K562 (cell line): ENCODE measurements around the gene RARRES1. TPM values are rescaled to one million over a fixed set of nuclear protein-coding genes. Genes with fewer than 3 reads are reported as not detected.

Experiments
- ATAC-seq: fragments of 200-7000 bp; cut with Tn5 transposase; 3 replicates; pipeline ENCODE4 v1.9.1; 2020; ENCODE audit warnings: moderate library complexity
- BruUV-seq: library from RNA; stranded (reverse); fragments of 400-500 nt; replicated peaks from 2 replicates; lab custom pipeline; 2021; lab: Mats Ljungman, UMichigan
- CTCF ChIA-PET: fragments of 300-600 bp; formaldehyde crosslinking; extraction: SDS; loops from one replicate; lab custom pipeline; 2021; ENCODE audit warnings: low intra/inter-chr PET ratio; lab: Yijun Ruan, JAX
- POLR2A ChIA-PET: fragments of 300-600, 350-650 bp; sonication (Branson Sonifier 250); formaldehyde crosslinking; extraction: SDS; loops from one replicate; lab custom pipeline; 2021; ENCODE audit warnings: antibody characterized with exemption, inconsistent platforms; lab: Yijun Ruan, JAX
- DNase-seq, 4 experiments: peaks; one replicate each; pipeline versions ENCODE4 v3.0.0 to v3.0.0-alpha.2; 2011 to 2018; ENCODE audit warnings: low spot score in 3 of 4, mixed read lengths in 3 of 4; ENCODE audit errors: extremely low read depth in 1 of 4
- FAIRE-seq: peaks from 2 replicates; lab custom pipeline; 2011; peaks lifted over from hg19 to GRCh38; lab: Jason Lieb, UNC
- H2AFZ ChIP-seq: 2 replicates; pipeline ENCODE4 v1.6.0; 2011; ENCODE audit warnings: low read depth, low read length, control low read depth, inconsistent platforms
- H3K27ac ChIP-seq: fragments of 200-600 bp; 3 replicates; pipeline ENCODE4 v1.8.0; 2011; ENCODE audit warnings: low read depth, mild to moderate bottlenecking, control low read depth, inconsistent platforms, low read length, moderate library complexity, mixed read lengths; ENCODE audit errors: extremely low read depth
- H3K27me3 ChIP-seq, 2 experiments: fragments of 300-600 bp in 1 of 2; 2 replicates in 1 of 2; 3 replicates in 1 of 2; pipeline versions ENCODE4 v1.6.0 to v1.8.0; 2011; ENCODE audit warnings: inconsistent platforms in 2 of 2, low read length in 2 of 2, mild to moderate bottlenecking in 1 of 2, mixed read lengths in 1 of 2, moderate library complexity in 1 of 2; ENCODE audit not compliant: control insufficient read depth in 2 of 2, insufficient read depth in 2 of 2
- H3K36me3 ChIP-seq: fragments of 300-600 bp; 3 replicates; pipeline ENCODE4 v1.8.0; 2011; ENCODE audit warnings: mild to moderate bottlenecking, low read length, inconsistent platforms; ENCODE audit not compliant: control insufficient read depth, insufficient read depth
- H3K4me1 ChIP-seq, 2 experiments: fragments of 200-600 bp in 1 of 2; replicated peaks in 1 of 2; 2 replicates in 1 of 2; 3 replicates in 1 of 2; pipeline versions ENCODE4 v1.5.1 to v1.8.0; 2011; ENCODE audit warnings: inconsistent platforms in 2 of 2, low read length in 2 of 2, mild to moderate bottlenecking in 1 of 2, mixed read lengths in 1 of 2, moderate library complexity in 1 of 2; ENCODE audit not compliant: control insufficient read depth in 2 of 2, insufficient read depth in 2 of 2
- H3K4me2 ChIP-seq: 2 replicates; pipeline ENCODE4 v1.6.1; 2011; ENCODE audit warnings: low read length, control low read depth, inconsistent platforms, mixed read lengths; ENCODE audit not compliant: insufficient read depth
- H3K4me3 ChIP-seq: fragments of 200-600 bp; sonication (generic), shearing (Covaris generic); 2 replicates; pipeline ENCODE4 v1.5.1; 2016; ENCODE audit warnings: control low read depth, inconsistent platforms
- H3K79me2 ChIP-seq: fragments of 200-600 bp; 3 replicates; pipeline ENCODE4 v1.8.0; 2011; ENCODE audit warnings: low read length, inconsistent platforms; ENCODE audit not compliant: control insufficient read depth, insufficient read depth
- H3K9ac ChIP-seq, 2 experiments: 2 replicates each; pipeline versions ENCODE4 v1.6.0 to v1.6.1; 2011; ENCODE audit warnings: low read depth in 2 of 2, low read length in 2 of 2, control low read depth in 1 of 2, inconsistent platforms in 1 of 2, mild to moderate bottlenecking in 1 of 2, mixed read lengths in 1 of 2; ENCODE audit not compliant: insufficient read depth in 1 of 2
- H3K9me1 ChIP-seq: one replicate; pipeline ENCODE4 v1.6.0; 2011; ENCODE audit warnings: inconsistent platforms, mild to moderate bottlenecking, low read length, moderate library complexity; ENCODE audit not compliant: control insufficient read depth, insufficient read depth
- H3K9me3 ChIP-seq: replicated peaks from 2 replicates; pipeline ENCODE4 v1.5.1; 2011; ENCODE audit warnings: low read depth, low read length, inconsistent platforms; ENCODE audit not compliant: control insufficient read depth, insufficient read depth
- H4K20me1 ChIP-seq: replicated peaks from 2 replicates; pipeline ENCODE4 v1.6.1; 2011; ENCODE audit warnings: low read length, inconsistent platforms, mixed read lengths; ENCODE audit not compliant: control insufficient read depth, insufficient read depth
- ARNT ChIP-seq, 2 experiments: fragments of 450-650 bp; IDR thresholded peaks; 2 replicates each; pipeline ENCODE4 v1.6.1; 2016; ENCODE audit warnings: mild to moderate bottlenecking in 1 of 2
- C11orf30 ChIP-seq: fragments of 450-650 bp; IDR thresholded peaks from 2 replicates; pipeline ENCODE4 v1.6.1; 2016; ENCODE audit warnings: low read depth, mild to moderate bottlenecking
- EHMT2 ChIP-seq: fragments of 450-650 bp; IDR thresholded peaks from 2 replicates; pipeline ENCODE4 v1.6.1; 2018; ENCODE audit warnings: antibody characterized with exemption
- ELK1 ChIP-seq: sonication (generic); formaldehyde crosslinking; IDR thresholded peaks from 2 replicates; pipeline ENCODE4 v1.8.1; 2022; ENCODE audit warnings: missing genetic modification reagents
- JUND ChIP-seq, 2 experiments: IDR thresholded peaks; 2 replicates in 1 of 2; 3 replicates in 1 of 2; pipeline ENCODE4 v1.6.1; 2011; ENCODE audit warnings: borderline replicate concordance in 2 of 2, low read depth in 2 of 2, low read length in 2 of 2, improper control_type of control experiment in 1 of 2, missing biosample characterization in 1 of 2, missing genetic modification characterization in 1 of 2, missing genetic modification reagents in 1 of 2
- MAFF ChIP-seq: IDR thresholded peaks from 2 replicates; pipeline ENCODE4 v1.6.1; 2012; ENCODE audit warnings: low read length, improper control_type of control experiment
- MAFG ChIP-seq: fragments of 450-650 bp; conservative IDR thresholded peaks from 2 replicates; pipeline ENCODE4 v1.6.1; 2016; ENCODE audit warnings: missing genetic modification characterization, missing compliant biosample characterization
- MAFK ChIP-seq: IDR thresholded peaks from 2 replicates; pipeline ENCODE4 v1.6.1; 2011; ENCODE audit warnings: low read length, improper control_type of control experiment
- NFE2 ChIP-seq: IDR thresholded peaks from 2 replicates; pipeline ENCODE4 v1.6.1; 2014; ENCODE audit warnings: antibody characterized with exemption, low read depth
- TOE1 ChIP-seq, 2 experiments: fragments of 450-650 bp in 1 of 2; sonication (generic) in 1 of 2; formaldehyde crosslinking in 1 of 2; IDR thresholded peaks; 2 replicates each; pipeline versions ENCODE4 v1.7.1 to v1.8.0; 2016 to 2022; ENCODE audit warnings: borderline replicate concordance in 2 of 2, mild to moderate bottlenecking in 2 of 2, antibody characterized with exemption in 1 of 2, inconsistent platforms in 1 of 2, low read depth in 1 of 2, missing genetic modification reagents in 1 of 2, moderate library complexity in 1 of 2
- TRIM24 ChIP-seq, 2 experiments: fragments of 450-650 bp; IDR thresholded peaks; 2 replicates each; pipeline ENCODE4 v1.6.1; 2016
- ZNF277 ChIP-seq: fragments of 250-450 bp; sonication (Bioruptor Pico); IDR thresholded peaks from 2 replicates; pipeline ENCODE4 v1.8.0; 2022; ENCODE audit warnings: inconsistent platforms, mild to moderate bottlenecking, moderate library complexity, borderline replicate concordance
- ZNF316 ChIP-seq: fragments of 450-650 bp; IDR thresholded peaks from 2 replicates; pipeline ENCODE4 v1.6.1; 2016
- ZNF592 ChIP-seq: fragments of 450-650 bp; IDR thresholded peaks from 2 replicates; pipeline ENCODE4 v1.6.1; 2017; ENCODE audit warnings: antibody characterized with exemption, mild to moderate bottlenecking
- ZNF695 ChIP-seq: fragments of 450-650 bp; formaldehyde crosslinking; IDR thresholded peaks from 2 replicates; pipeline ENCODE4 v1.4.0; 2020; ENCODE audit warnings: mild to moderate bottlenecking, moderate library complexity
- WGBS: fragments of 100-300 bp; shearing (Covaris generic); methylation state at CpG from one replicate; pipeline ENCODE4 v1.1.6; 2016; ENCODE audit warnings: low coverage, mixed read lengths; ENCODE audit not compliant: insufficient coverage; ENCODE audit errors: missing lambda C conversion rate; 5-methylcytosine and 5-hydroxymethylcytosine counted together
- in situ Hi-C: fragments of 300-500 bp; cut with MboI; formaldehyde crosslinking; loops from 4 replicates; pipeline ENCODE4 v1.15.0; 2018; ENCODE audit warnings: inconsistent platforms, mixed read lengths
- intact Hi-C: fragments of 100-400 bp; cut with micrococcal nuclease; formaldehyde crosslinking; loops from 2 replicates; pipeline ENCODE4 v1.14.2; 2022
- polyA plus RNA-seq, 8 experiments: library from polyadenylated mRNA; depleted of rRNA in 4 of 8; stranded (reverse) in 5 of 8; unstranded in 3 of 8; fragments of >200 nt; fragmentation: Nextera tagmentation in 2 of 8; fragmentation: Illumina TruSeq in 1 of 8; extraction: Ambion mirVana in 2 of 8; extraction: Trizol in 1 of 8; gene quantifications; 2 replicates each; pipeline versions ENCODE4 v1.2.1 to v1.2.3, GENCODE V29; 2011 to 2014; ENCODE audit warnings: inconsistent platforms in 1 of 8, missing spikeins in 1 of 8
- total RNA-seq, 7 experiments: library from RNA; depleted of rRNA in 6 of 7; stranded (reverse); fragments of >200 nt in 6 of 7; fragmentation: Illumina TruSeq in 2 of 7; extraction: Trizol in 2 of 7; gene quantifications; 2 replicates each; pipeline versions ENCODE4 v1.2.1 to v1.2.3, GENCODE V29; 2011 to 2021; ENCODE audit warnings: low replicate concordance in 1 of 7

RARRES1 gene
- total and polyA plus RNA-seq, 9 of the 15 experiments (the other 6 are each of a cell fraction or from before 2014, with no cell fraction given): not detected

- 47% methylated on average over 4 of the region's 4 CpGs for WGBS
- H3K27me3 ChIP-seq: no peaks in the 10 kb centered on the region
- in situ Hi-C loops: no loop called here
- peak overlapping the region; percentile 36; the same call in 1 of the 3 replicates for H3K27ac ChIP-seq
- peak; percentile 79 for ATAC-seq
- no peak overlapping the region for H3K9ac ChIP-seq
- peak overlapping the region; percentile 47; the same call in 1 of the 2 replicates for H2AFZ ChIP-seq
- no peaks in the 10 kb centered on the region for H3K9me1 ChIP-seq
- H3K4me3 ChIP-seq: no peak overlapping the region
- H4K20me1 ChIP-seq: no peaks in the 10 kb centered on the region
- H3K4me1 ChIP-seq: peaks cover 3 to 14% of the 10 kb centered on the region in 2 experiments; a peak in 3 of 5 replicates
- no peaks in the 10 kb centered on the region for H3K79me2 ChIP-seq
- H3K4me2 ChIP-seq: no peak overlapping the region; the same call in 1 of the 2 replicates
- intact Hi-C loops: no loop called here
- ChIA-PET POLR2A (interaction anchor here (0.7 to 1.4 kb wide), 4 partner anchors 9 to 75 kb away, joined by 3 to 7 read pairs (median 4); no protein-coding TSS in a partner anchor), CTCF (no interaction called here)
- peak; percentile 52 for FAIRE-seq
- TF ChIP-seq ZNF695 (CRISPR knock-in tag) (no peak), EHMT2 (0 out of 2 replicates have a peak, but pooled peaks have one; percentile 10), NFE2 (0 out of 2 replicates have a peak, but pooled peaks have one; percentile 39), ZNF316 (peak; percentile 70), ZNF592 (peak; percentile 36; the same call in 1 of the 2 replicates), ZNF277 (CRISPR knock-in tag) (no peak), MAFK (peak; percentile 56; the same call in 1 of the 2 replicates), JUND (IDR thresholded peaks at IDR 0.05; ENCODE audit: borderline replicate concordance, low read depth, low read length) (peak; percentile 44; the same call in 1 of the 2 replicates), JUND (tag; IDR thresholded peaks at IDR 0.05; ENCODE audit: borderline replicate concordance, low read depth, low read length) (peak; percentile 52; the same call in 2 of the 3 replicates), MAFF (peak; percentile 50; the same call in 1 of the 2 replicates), TRIM24 (IDR thresholded peaks at IDR 0.05) (no peak), ELK1 (CRISPR knock-in tag) (no peak), C11orf30 (peak; percentile 62; the same call in 1 of the 2 replicates), MAFG (tag) (peak; percentile 69), TOE1 (IDR thresholded peaks at IDR 0.05; ENCODE audit: borderline replicate concordance) (no peak), TOE1 (CRISPR knock-in tag; IDR thresholded peaks at IDR 0.05; ENCODE audit: borderline replicate concordance, low read depth) (no peak), ARNT (IDR thresholded peaks at IDR 0.05) (no peak)
- no peaks in the 10 kb centered on the region for H3K9me3 ChIP-seq
- BruUV-seq: no TSS peak
- peaks cover 60% of the 10 kb centered on the region for H3K36me3 ChIP-seq
- DNase-seq: peak in 1 of 4 experiments; percentile 62
Measured at GRCh38 chr3:158709666-158710083, 22.6 kb downstream of the RARRES1 start.
